ENCODE measurements around the gene CD79B. TPM values are rescaled to one million over a fixed set of nuclear protein-coding genes. Genes with fewer than 3 reads are reported as not detected.
A peak's percentile ranks its signal among the peaks of the same experiment; 100 is the strongest.

CD79B gene
- total RNA-seq, 1 donor from 2014 or later = not detected

DNA sequence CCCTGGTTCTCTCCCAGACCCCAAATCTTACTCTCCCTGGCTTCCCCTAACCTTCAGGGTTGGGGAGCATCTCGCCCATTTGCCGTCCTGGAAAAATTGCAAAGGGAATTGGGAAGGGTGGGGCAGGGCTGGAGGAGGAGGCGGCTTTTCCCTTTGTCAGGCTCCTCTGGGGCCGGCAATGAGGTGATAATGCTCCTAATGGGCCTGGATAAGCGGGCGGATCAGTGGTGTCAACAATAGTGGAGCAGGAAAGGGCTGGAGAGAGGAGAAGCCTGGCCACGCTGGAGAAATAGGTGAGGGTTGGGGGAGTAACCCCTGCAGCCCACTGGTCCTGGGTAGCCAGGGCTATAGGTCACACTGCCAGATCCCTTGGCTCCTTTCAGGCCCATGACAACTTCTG lies 28.3 kb upstream of the CD79B start:
- no peaks in the 10 kb centered on the region for H3K36me3 Mint-ChIP-seq (ENCODE audit: unreplicated experiment)
- peaks cover 7% of the 10 kb centered on the region for H3K4me1 Mint-ChIP-seq (ENCODE audit: low read depth, unreplicated experiment)
- H3K4me3 Mint-ChIP-seq (ENCODE audit: unreplicated experiment) = peak overlapping the region; percentile 57
- no peaks in the 10 kb centered on the region for H3K27me3 Mint-ChIP-seq (ENCODE audit: unreplicated experiment)
- no peak for TF ChIP-seq CTCF (IDR thresholded peaks at IDR 0.05; ENCODE audit: partially characterized antibody, unreplicated experiment)
- H3K27ac Mint-ChIP-seq (ENCODE audit: unreplicated experiment) = no peak overlapping the region
- peaks cover 2% of the 10 kb centered on the region for H3K9me3 Mint-ChIP-seq (ENCODE audit: unreplicated experiment)
- DNase-seq = no peak

GRCh38 chr17:63960006-63960405 lies 27.9 kb upstream of the CD79B start:
- no peaks in the 10 kb centered on the region for H3K36me3 Mint-ChIP-seq (ENCODE audit: unreplicated experiment)
- H3K9me3 Mint-ChIP-seq (ENCODE audit: unreplicated experiment) = peaks cover 2% of the 10 kb centered on the region
- no peak for DNase-seq
- H3K27ac Mint-ChIP-seq (ENCODE audit: unreplicated experiment) = no peak overlapping the region
- H3K27me3 Mint-ChIP-seq (ENCODE audit: unreplicated experiment) = no peaks in the 10 kb centered on the region
- H3K4me1 Mint-ChIP-seq (ENCODE audit: low read depth, unreplicated experiment) = peaks cover 7% of the 10 kb centered on the region
- no peak for TF ChIP-seq CTCF (IDR thresholded peaks at IDR 0.05; ENCODE audit: partially characterized antibody, unreplicated experiment)
- peak overlapping the region; percentile 34 for H3K4me3 Mint-ChIP-seq (ENCODE audit: unreplicated experiment)

DNA sequence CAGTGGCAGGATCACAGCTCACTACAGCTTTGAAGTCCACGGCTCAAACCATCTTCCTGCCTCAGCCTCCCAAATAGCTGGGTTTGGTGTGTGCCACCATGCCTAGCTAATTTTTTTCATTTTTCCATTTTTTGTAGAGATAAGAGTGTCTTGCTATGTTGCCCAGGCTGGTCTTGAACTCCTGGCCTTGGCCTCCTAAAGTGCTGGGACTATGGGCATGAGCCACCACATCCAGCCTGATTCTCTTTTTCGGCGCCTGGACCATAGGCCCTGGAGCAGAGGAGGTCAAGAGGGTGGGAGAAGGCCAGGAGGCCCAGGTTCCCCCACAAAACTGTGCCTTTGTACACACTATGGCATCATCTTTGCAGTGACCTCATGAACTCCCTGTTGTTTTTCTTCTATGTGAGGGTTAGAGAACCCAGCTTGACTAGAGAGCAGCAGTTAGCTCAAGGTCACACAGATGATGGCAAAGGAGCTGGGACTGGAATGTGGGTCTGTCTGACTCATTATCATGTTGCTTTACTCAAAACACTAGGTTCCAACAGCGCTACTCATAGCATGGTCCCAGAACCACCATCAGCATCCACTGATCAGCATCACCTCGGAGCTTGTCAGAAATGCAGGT lies 24.3 kb upstream of the CD79B start:
- no peak overlapping the region for H3K4me3 Mint-ChIP-seq (ENCODE audit: unreplicated experiment)
- H3K9me3 Mint-ChIP-seq (ENCODE audit: unreplicated experiment) = peaks cover 2% of the 10 kb centered on the region
- H3K36me3 Mint-ChIP-seq (ENCODE audit: unreplicated experiment) = no peaks in the 10 kb centered on the region
- no peaks in the 10 kb centered on the region for H3K27me3 Mint-ChIP-seq (ENCODE audit: unreplicated experiment)
- TF ChIP-seq CTCF (IDR thresholded peaks at IDR 0.05; ENCODE audit: partially characterized antibody, unreplicated experiment) = no peak
- DNase-seq = no peak
- H3K27ac Mint-ChIP-seq (ENCODE audit: unreplicated experiment) = no peak overlapping the region
- H3K4me1 Mint-ChIP-seq (ENCODE audit: low read depth, unreplicated experiment) = peaks cover 11% of the 10 kb centered on the region

GRCh38 chr17:63955791-63956190 lies 23.7 kb upstream of the CD79B start:
- no peak for DNase-seq
- no peak for TF ChIP-seq CTCF (IDR thresholded peaks at IDR 0.05; ENCODE audit: partially characterized antibody, unreplicated experiment)
- H3K36me3 Mint-ChIP-seq (ENCODE audit: unreplicated experiment) = no peaks in the 10 kb centered on the region
- peaks cover 2% of the 10 kb centered on the region for H3K9me3 Mint-ChIP-seq (ENCODE audit: unreplicated experiment)
- H3K27ac Mint-ChIP-seq (ENCODE audit: unreplicated experiment) = no peak overlapping the region
- H3K4me1 Mint-ChIP-seq (ENCODE audit: low read depth, unreplicated experiment) = peaks cover 10% of the 10 kb centered on the region
- peaks cover 3% of the 10 kb centered on the region for H3K27me3 Mint-ChIP-seq (ENCODE audit: unreplicated experiment)
- H3K4me3 Mint-ChIP-seq (ENCODE audit: unreplicated experiment) = no peak overlapping the region

GRCh38 chr17:63955232-63955631 lies 23.1 kb upstream of the CD79B start:
- H3K4me3 Mint-ChIP-seq (ENCODE audit: unreplicated experiment) = no peak overlapping the region
- no peak for TF ChIP-seq CTCF (IDR thresholded peaks at IDR 0.05; ENCODE audit: partially characterized antibody, unreplicated experiment)
- no peak overlapping the region for H3K27ac Mint-ChIP-seq (ENCODE audit: unreplicated experiment)
- H3K27me3 Mint-ChIP-seq (ENCODE audit: unreplicated experiment) = peaks cover 4% of the 10 kb centered on the region
- peaks cover 2% of the 10 kb centered on the region for H3K9me3 Mint-ChIP-seq (ENCODE audit: unreplicated experiment)
- H3K4me1 Mint-ChIP-seq (ENCODE audit: low read depth, unreplicated experiment) = peaks cover 9% of the 10 kb centered on the region
- DNase-seq = no peak
- H3K36me3 Mint-ChIP-seq (ENCODE audit: unreplicated experiment) = no peaks in the 10 kb centered on the region
